GM10248 (cell line): ENCODE measurements around the gene SF3A2.
"Not testable (repeated sequence)": the region's sequence is repeated elsewhere in the genome, so short reads cannot be mapped to it uniquely, and the experiment has no call there.

Experiments
- CTCF ChIA-PET: fragments of 300-600 bp; sonication (Branson Sonifier 250); formaldehyde crosslinking; extraction: SDS; loops from one replicate; lab custom pipeline; 2021; ENCODE audit warnings: antibody characterized with exemption; lab: Yijun Ruan, JAX
- POLR2A ChIA-PET: fragments of 350-650 bp; sonication (Branson Sonifier 250); formaldehyde crosslinking; extraction: SDS; loops from one replicate; lab custom pipeline; 2020; ENCODE audit warnings: antibody characterized with exemption; lab: Yijun Ruan, JAX
- DNase-seq: peaks from one replicate; pipeline ENCODE4 v3.0.0; 2012; ENCODE audit errors: extremely low spot score
- TF ChIP-seq, protein P1 (sequence below): IDR thresholded peaks from 2 replicates; pipeline ENCODE4 v1.5.1; 2012; ENCODE audit warnings: mild to moderate bottlenecking, low read depth; ENCODE audit errors: extremely low read depth, missing control alignments, control extremely low read depth

SF3A2 gene

DNA sequence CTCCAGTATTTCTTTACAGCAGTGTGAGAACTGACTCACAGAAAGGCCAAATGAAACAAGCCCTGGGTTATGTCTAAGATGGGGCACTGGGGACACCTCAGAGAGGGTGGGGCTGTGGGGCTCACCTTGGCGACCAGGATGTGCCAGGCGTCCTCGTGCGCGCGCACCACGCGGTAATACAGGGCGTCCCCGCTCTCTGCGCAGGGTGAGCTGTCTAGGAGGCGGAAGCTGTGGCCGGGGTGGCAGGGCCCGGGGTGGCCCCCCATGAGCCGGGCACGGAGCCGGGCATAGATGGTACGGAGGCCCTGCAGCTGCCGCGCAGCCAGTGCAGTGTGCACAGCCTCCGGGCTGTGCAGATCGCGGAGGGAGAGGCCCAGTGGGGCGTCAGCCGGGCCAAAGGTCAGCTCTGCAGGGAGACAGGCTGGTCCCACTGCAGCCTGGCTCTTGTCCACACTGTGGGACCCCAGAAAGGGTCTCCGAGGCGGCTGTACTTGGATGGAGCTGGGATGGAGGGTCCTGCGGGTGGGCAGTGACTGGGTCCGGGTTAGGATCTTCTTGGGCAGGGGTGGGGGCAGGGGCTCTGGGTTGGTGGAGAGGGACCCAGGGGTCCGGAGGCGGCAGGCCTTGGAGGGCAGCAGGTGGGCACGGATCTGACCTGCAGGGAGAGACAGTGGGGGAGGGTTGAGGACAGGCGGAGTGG is 42.0 kb downstream of the SF3A2 start:
- TF ChIP-seq, protein P1, sequence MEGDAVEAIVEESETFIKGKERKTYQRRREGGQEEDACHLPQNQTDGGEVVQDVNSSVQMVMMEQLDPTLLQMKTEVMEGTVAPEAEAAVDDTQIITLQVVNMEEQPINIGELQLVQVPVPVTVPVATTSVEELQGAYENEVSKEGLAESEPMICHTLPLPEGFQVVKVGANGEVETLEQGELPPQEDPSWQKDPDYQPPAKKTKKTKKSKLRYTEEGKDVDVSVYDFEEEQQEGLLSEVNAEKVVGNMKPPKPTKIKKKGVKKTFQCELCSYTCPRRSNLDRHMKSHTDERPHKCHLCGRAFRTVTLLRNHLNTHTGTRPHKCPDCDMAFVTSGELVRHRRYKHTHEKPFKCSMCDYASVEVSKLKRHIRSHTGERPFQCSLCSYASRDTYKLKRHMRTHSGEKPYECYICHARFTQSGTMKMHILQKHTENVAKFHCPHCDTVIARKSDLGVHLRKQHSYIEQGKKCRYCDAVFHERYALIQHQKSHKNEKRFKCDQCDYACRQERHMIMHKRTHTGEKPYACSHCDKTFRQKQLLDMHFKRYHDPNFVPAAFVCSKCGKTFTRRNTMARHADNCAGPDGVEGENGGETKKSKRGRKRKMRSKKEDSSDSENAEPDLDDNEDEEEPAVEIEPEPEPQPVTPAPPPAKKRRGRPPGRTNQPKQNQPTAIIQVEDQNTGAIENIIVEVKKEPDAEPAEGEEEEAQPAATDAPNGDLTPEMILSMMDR, result no peak
- DNase-seq, result no peak
- CTCF ChIA-PET, result interaction anchor here (1.8 kb wide), 1 partner anchor 43 kb away, joined by 6 read pairs; the partner anchor contains the start of gene PLEKHJ1
- POLR2A ChIA-PET, result interaction anchor here (1.0 to 1.6 kb wide), 2 partner anchors 9 to 11 kb away, joined by 3 to 5 read pairs; no protein-coding TSS in a partner anchor

DNA sequence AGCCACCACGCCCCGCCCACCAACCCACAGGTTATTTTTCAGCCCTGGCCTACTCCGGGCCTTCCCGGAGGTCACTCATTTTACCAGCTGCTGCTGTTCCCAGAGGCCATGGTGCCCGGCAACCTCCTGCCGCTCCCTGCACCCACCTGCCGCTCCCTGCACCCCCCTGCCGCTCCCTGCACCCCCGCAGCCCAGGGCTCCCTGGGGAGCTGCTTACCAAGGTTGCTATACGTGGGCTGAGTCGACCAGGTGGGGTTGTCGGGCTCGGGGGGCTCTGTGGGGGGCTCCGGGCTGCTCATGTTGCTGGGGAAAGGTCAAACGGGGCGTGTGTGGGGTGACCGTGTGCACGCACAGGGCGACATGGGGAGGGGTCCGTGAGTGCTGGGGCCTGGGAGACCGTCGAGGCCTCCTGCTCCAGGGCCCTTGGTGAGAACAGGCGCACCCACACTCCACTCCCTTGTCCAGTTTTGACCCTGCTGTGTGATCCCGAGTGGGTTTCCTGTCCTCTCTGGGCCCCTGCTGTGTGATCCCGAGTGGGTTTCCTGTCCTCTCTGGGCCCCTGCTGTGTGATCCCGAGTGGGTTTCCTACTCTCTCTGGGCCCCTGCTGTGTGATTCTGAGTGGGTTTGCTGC is 44.1 kb downstream of the SF3A2 start:
- TF ChIP-seq, protein P1, result no peak
- ChIA-PET CTCF (interaction anchor here (1.0 to 1.1 kb wide), 2 partner anchors 8 to 123 kb away, joined by 3 read pairs; no protein-coding TSS in a partner anchor), POLR2A (interaction anchor here (0.5 to 1.1 kb wide), 3 partner anchors 8 to 42 kb away, joined by 3 to 5 read pairs (median 4); no protein-coding TSS in a partner anchor)
- DNase-seq, result no peak

DNA sequence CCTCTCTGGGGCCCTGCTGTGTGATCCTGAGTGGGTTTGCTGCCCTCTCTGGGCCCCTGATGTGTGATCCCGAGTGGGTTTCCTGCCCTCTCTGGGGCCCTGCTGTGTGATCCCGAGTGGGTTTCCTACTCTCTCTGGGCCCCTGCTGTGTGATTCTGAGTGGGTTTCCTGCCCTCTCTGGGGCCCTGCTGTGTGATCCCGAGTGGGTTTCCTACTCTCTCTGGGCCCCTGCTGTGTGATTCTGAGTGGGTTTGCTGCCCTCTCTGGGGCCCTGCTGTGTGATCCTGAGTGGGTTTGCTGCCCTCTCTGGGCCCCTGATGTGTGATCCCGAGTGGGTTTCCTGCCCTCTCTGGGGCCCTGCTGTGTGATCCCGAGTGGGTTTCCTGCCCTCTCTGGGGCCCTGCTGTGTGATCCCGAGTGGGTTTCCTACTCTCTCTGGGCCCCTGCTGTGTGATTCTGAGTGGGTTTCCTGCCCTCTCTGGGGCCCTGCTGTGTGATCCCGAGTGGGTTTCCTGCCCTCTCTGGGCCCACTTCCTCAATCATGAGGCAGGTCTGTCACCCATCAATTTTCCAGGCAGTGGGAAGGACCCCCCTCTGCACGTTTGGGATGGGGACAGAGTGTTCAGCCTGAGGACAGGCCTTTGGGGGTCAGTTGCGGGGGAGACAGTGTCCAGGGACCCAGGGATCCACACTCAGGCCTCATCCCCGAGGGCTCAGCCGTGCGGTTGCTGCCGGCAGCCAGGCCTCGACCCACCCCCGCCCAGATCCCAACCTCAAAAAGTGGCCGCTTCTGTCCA is 44.8 kb downstream of the SF3A2 start:
- CTCF ChIA-PET, DNase-seq: not testable (repeated sequence)
- POLR2A ChIA-PET, result interaction anchor here (0.6 to 1.1 kb wide), 2 partner anchors 10 to 43 kb away, joined by 3 read pairs; no protein-coding TSS in a partner anchor

DNA sequence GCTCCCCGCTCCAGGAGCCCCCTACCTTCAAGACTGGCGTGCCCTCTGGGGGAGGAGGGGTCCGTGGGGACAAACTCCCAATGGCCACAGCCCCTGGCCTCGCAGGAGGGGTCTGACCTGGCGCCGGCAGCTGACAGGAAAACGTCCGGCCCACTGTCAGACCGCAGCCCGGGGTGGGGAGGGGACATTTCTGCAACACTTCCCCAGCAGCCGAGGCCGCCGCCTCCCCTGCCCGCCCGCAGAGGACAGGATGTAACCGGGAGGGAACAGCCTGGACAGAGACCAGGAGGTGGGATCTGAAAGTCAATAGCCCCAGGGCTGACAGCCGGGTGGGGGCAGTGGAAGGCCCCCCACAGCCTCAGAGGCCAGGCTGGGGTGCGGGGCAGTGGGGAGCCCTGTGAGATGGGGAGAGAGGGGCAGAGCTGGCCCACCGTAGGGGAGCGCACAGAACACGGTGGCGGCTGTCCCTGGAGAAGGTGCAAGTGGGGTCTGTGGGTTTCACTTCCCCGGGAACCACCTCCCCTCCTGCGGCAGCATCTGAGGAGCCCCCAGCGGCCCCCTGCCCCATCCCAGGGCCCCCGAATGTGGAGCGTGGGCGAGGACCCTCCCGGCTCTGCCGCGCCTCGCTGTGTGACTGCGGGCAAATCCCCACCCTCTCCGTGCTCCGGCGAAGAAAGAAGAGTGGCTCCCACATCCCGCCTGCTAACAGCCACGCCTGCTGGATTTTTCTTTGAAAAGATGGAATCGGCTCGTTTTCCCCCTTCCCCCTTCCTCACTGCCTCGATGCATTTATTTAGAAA is 45.6 kb downstream of the SF3A2 start, which contains the start of gene PEAK3:
PEAK3 (minus strand) TSS at position 114 of the 800 bp plus-strand sequence. CDS start 1,244 bp downstream, outside the sequence.
- DNase-seq, result peak; percentile 66
- TF ChIP-seq, protein P1, result no peak
- CTCF ChIA-PET, result no interaction called here
- POLR2A ChIA-PET, result interaction anchor here (0.6 kb wide), 1 partner anchor 42 kb away, joined by 3 read pairs; no protein-coding TSS in a partner anchor

DNA sequence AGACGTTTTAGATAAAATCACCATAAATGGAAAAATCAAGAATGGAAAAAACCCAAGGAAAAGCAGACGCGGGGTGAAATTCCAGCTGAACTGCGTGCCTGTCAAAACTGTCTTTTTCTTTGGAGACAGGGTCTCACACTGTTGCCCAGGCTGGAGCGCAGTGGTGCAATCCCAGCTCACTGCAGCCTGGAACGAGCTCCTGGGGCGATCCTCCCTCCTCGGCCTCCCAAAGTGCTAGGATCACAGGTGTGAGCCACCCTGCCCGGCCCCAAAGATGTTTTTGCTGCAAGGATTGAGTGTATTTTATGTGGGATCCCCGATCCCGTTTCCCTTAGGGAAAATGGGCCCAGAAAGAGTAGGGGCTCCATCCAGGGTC is 46.2 kb downstream of the SF3A2 start:
- CTCF ChIA-PET, result no interaction called here

DNA sequence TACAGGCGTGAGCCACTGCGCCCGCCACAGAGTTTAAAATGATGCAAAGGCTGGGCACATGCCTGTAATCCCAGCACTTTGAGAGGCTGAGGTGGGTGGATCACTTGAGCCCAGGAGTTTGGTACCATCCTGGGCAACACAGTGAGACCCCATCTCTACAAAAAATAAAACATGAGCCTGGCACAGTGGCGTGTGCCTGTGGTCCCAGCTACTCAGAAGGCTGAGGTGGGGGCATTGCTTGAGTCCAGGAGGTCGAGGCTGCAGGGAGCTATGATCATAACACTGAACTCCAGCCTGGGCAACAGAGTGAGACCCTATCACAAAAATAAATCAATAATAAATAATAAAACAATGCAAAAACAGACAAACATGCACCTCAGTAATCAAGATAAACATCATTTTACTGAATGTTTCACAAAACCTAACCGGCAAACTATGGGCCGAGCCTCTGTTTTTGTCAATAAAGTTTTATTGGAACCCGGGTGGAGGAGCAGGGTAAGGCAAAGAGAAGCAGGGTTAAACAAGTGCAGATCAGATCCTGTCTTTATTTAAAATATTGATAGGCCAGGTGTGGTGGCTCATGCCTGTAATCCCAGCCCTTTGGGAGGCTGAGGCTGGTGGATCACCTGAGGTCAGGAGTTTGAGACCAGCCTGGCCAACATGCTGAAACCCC is 47.3 kb downstream of the SF3A2 start:
- CTCF ChIA-PET, result interaction anchor here (1.6 kb wide), 1 partner anchor 48 kb away, joined by 4 read pairs; no protein-coding TSS in a partner anchor
- TF ChIP-seq, protein P1, result no peak
- DNase-seq, result no peak
- POLR2A ChIA-PET, result no interaction called here

More for the DNA sequence above, 46.2 kb downstream of the SF3A2 start:
- DNase-seq, result no peak
- POLR2A ChIA-PET, result no interaction called here
- TF ChIP-seq, protein P1, result no peak
